ENCODE data around the gene DOC2B. TPM values are rescaled to one million over a fixed set of nuclear protein-coding genes. Genes with fewer than 3 reads are reported as not detected.

Gene DOC2B
- total RNA-seq, 1 experiment from 2014 or later: 15.2 TPM

GRCh38 chr17:179781-180380, 1.6 kb downstream of the DOC2B start:
- CTCF ChIA-PET: no interaction called here
- no peak for TF ChIP-seq ZBTB33 (IDR thresholded peaks at IDR 0.05; ENCODE audit: extremely low read depth, insufficient replicate concordance, low read length)
- no peak for TF ChIP-seq ATF3 (IDR thresholded peaks at IDR 0.05)
- TF ChIP-seq POLR2AphosphoS5 (IDR thresholded peaks at IDR 0.05; ENCODE audit: low read depth, low read length): no peak
- no peak for TF ChIP-seq ZFX (IDR thresholded peaks at IDR 0.05)
- TF ChIP-seq RAD21 (IDR thresholded peaks at IDR 0.05; ENCODE audit: low read depth): no peak
- Histone ChIP-seq H3K4me3 (replicated peaks in 1 of 2; ENCODE audit: low read depth in 1 of 2, low read length in 2 of 2) (peak overlapping the region; percentile 46 to 72), H3K36me3 (ENCODE audit: control insufficient read depth in 1 of 2, insufficient read depth in 2 of 2, low read length in 2 of 2) (no peaks in the 10 kb centered on the region), H3K9me2 (ENCODE audit: insufficient read depth) (no peaks in the 10 kb centered on the region), H3K4me2 (ENCODE audit: low read length) (peak overlapping the region; percentile 86), H3K27me3 (ENCODE audit: insufficient read depth, low read length) (no peaks in the 10 kb centered on the region), H3K9me3 (ENCODE audit: control insufficient read depth in 1 of 2, insufficient read depth in 1 of 2, low read depth in 1 of 2, low read length in 2 of 2) (no peaks in the 10 kb centered on the region), H3K4me1 (ENCODE audit: control insufficient read depth in 1 of 2, insufficient read depth in 2 of 2, low read length in 2 of 2) (peaks cover 22 to 27% of the 10 kb centered on the region in 2 experiments), H3K9ac (ENCODE audit: low read length) (peak overlapping the region; percentile 75), H2AFZ (ENCODE audit: low read depth, low read length, poor library complexity, severe bottlenecking) (no peak overlapping the region), H4K20me1 (ENCODE audit: insufficient read depth) (no peaks in the 10 kb centered on the region), H3K27ac (ENCODE audit: low read depth, low read length) (peak overlapping the region; percentile 5; the same call in 1 of the 2 replicates), H3K79me2 (ENCODE audit: insufficient read depth, low read length) (peaks cover 8% of the 10 kb centered on the region; the same call in 1 of the 2 replicates)
- POLR2A ChIA-PET: no interaction called here
- ATAC-seq (no peak), DNase-seq (ENCODE audit: low read depth, low spot score) (no peak)
- BruUV-seq (replicated peaks): no TSS peak
- intact Hi-C loops (cut with micrococcal nuclease): no loop called here
- RAD21 ChIA-PET (ENCODE audit: low non-redundant PET in 1 of 2, low total read pairs in 2 of 2, uncharacterized antibody in 2 of 2, unreplicated experiment in 2 of 2): interaction anchor here in 1 of 2 experiments (0.6 kb wide), 1 partner anchor 20 kb away, joined by 3 read pairs; no protein-coding TSS in a partner anchor

GRCh38 chr17:179066-179432, 2.4 kb downstream of the DOC2B start:
- ChIA-PET POLR2A (no interaction called here), RAD21 (ENCODE audit: low non-redundant PET in 1 of 2, low total read pairs in 2 of 2, uncharacterized antibody in 2 of 2, unreplicated experiment in 2 of 2) (no interaction called here), CTCF (no interaction called here)
- Histone ChIP-seq H3K36me3 (ENCODE audit: control insufficient read depth in 1 of 2, insufficient read depth in 2 of 2, low read length in 2 of 2) (no peaks in the 10 kb centered on the region), H4K20me1 (ENCODE audit: insufficient read depth) (no peaks in the 10 kb centered on the region), H3K27ac (ENCODE audit: low read depth, low read length) (no peak overlapping the region), H3K79me2 (ENCODE audit: insufficient read depth, low read length) (peaks cover 11% of the 10 kb centered on the region; the same call in 1 of the 2 replicates), H2AFZ (ENCODE audit: low read depth, low read length, poor library complexity, severe bottlenecking) (no peak overlapping the region), H3K9me3 (ENCODE audit: control insufficient read depth in 1 of 2, insufficient read depth in 1 of 2, low read depth in 1 of 2, low read length in 2 of 2) (no peaks in the 10 kb centered on the region), H3K9me2 (ENCODE audit: insufficient read depth) (no peaks in the 10 kb centered on the region), H3K4me2 (ENCODE audit: low read length) (peak overlapping the region; percentile 86; the same call in 1 of the 2 replicates), H3K27me3 (ENCODE audit: insufficient read depth, low read length) (no peaks in the 10 kb centered on the region), H3K4me1 (ENCODE audit: control insufficient read depth in 1 of 2, insufficient read depth in 2 of 2, low read length in 2 of 2) (peaks cover 22 to 27% of the 10 kb centered on the region in 2 experiments), H3K9ac (ENCODE audit: low read length) (no peak overlapping the region), H3K4me3 (replicated peaks in 1 of 2; ENCODE audit: low read depth in 1 of 2, low read length in 2 of 2) (no peak overlapping the region)
- no TSS peak for BruUV-seq (replicated peaks)
- no peak for TF ChIP-seq ATF3 (IDR thresholded peaks at IDR 0.05)
- TF ChIP-seq RAD21 (IDR thresholded peaks at IDR 0.05; ENCODE audit: low read depth): no peak
- DNase-seq (ENCODE audit: low read depth, low spot score) (no peak), ATAC-seq (no peak)
- intact Hi-C loops (cut with micrococcal nuclease): no loop called here

Measured in HCT116 (cell line).